ENCODE data around the gene TREM2. TPM values are rescaled to one million over a fixed set of nuclear protein-coding genes. Genes with fewer than 3 reads are reported as not detected.
A peak's percentile ranks its signal among the peaks of the same experiment; 100 is the strongest.

TREM2 gene
- 58.5 TPM for total RNA-seq
- long read RNA-seq, transcript TREM2-202 (5 exons, 1,044 nt): major isoform, 19 of 25 reads
- long read RNA-seq, partial matches to known transcripts: 5 of 25 reads
- long read RNA-seq, other reads (novel, unspliced or antisense): 1 of 25 reads

DNA sequence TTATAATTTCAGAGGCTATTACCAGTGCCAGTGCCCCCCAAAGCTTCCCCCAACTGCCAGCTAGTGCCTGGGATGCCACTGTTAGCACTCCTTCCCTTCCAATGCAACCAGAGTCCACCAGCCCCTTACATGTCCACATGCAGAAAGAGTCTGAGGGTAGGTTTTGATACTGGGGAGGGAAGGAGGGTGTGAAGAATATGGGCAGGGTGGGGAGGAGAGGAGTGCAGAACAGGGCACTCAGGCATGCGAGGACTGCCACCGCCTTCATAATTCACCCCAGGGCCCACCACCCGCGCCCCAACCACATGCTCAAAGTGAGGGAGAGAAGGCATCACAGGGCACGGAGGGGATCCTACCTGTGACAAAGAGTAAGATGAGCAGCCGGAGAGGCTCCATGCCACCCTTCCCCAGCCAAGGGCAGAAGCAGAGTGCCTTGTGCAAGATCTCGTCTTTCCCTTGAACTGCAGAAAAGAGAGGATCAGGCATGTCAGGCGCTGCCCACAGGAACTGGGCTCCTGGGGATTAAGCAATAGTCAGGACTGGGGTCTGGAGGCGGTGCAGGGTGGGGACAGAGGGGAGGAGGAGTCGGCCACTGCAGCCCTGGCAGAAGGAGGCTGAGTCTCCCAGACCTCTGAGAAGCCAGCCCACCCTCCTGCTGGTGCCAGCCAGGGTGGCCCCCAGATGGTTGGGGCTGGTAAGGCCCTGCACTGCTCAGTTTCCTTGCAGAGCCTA lies at the start of gene TREM2:
Gene TREM2, minus strand, starts transcription at position 430 of the 732 bp plus-strand sequence. Its CDS starts 34 bp downstream, at position 396.
- peak within 1 kb of the TSS; percentile 31 for H3K4me3 ChIP-seq
- no peak within 1 kb of the TSS for H3K27ac ChIP-seq
- TF ChIP-seq, protein P1, sequence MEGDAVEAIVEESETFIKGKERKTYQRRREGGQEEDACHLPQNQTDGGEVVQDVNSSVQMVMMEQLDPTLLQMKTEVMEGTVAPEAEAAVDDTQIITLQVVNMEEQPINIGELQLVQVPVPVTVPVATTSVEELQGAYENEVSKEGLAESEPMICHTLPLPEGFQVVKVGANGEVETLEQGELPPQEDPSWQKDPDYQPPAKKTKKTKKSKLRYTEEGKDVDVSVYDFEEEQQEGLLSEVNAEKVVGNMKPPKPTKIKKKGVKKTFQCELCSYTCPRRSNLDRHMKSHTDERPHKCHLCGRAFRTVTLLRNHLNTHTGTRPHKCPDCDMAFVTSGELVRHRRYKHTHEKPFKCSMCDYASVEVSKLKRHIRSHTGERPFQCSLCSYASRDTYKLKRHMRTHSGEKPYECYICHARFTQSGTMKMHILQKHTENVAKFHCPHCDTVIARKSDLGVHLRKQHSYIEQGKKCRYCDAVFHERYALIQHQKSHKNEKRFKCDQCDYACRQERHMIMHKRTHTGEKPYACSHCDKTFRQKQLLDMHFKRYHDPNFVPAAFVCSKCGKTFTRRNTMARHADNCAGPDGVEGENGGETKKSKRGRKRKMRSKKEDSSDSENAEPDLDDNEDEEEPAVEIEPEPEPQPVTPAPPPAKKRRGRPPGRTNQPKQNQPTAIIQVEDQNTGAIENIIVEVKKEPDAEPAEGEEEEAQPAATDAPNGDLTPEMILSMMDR (IDR thresholded peaks at IDR 0.05): no peak
- no peak for DNase-seq
- H3K27me3 ChIP-seq (ENCODE audit: low read depth): peaks cover 7% of the 10 kb centered on the region
- no peaks in the 10 kb centered on the region for H3K9me3 ChIP-seq
- no peaks in the 10 kb centered on the region for H3K36me3 ChIP-seq
- intact Hi-C loops (cut with DNase I): no loop called here
- peak; percentile 34 to 53 for ATAC-seq
- peaks cover 17% of the 10 kb centered on the region for H3K4me1 ChIP-seq

DNA sequence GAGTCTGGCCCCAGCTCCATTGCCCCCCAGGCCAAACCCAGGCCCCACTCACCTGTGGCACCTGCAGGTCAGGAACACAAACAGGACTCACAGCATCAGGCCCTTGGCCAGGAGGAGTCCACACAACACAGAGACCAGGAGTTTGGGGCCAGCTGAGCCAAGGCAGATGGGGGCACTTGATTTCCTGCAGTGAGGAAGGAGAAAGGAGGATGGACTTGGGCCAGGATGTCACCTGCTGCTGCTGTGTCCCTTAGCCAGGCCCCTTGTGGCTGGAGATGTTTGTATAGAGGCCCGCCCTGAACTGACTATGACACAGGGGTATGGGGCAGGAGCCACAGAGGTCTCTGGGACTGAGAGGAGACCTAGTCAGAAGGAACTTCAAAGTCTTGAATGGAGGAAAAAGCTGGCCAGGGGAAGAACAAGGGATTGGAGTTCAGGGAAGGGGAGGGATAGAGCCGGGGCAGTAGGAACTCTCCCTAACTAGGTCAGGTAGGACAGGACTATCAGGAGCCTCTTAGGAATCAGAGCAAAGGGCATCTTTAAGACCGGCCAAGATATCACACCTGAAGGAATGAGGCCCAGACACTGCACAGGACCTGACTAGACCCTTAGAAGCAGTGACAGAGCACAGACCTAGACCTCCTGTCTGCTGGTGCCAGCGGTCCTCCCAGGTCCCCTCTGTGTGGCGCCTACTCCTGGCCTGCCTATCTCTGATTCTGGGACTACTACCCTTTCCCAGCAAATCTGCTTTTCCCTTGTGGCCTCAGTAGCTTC lies 46.8 kb upstream of the TREM2 start:
- intact Hi-C loops (cut with DNase I): no loop called here
- no peaks in the 10 kb centered on the region for H3K9me3 ChIP-seq
- H3K27ac ChIP-seq: no peak overlapping the region
- TF ChIP-seq, protein P1 (IDR thresholded peaks at IDR 0.05): no peak
- H3K36me3 ChIP-seq: no peaks in the 10 kb centered on the region
- DNase-seq (no peak), ATAC-seq (no peak)
- no peaks in the 10 kb centered on the region for H3K27me3 ChIP-seq (ENCODE audit: low read depth)
- H3K4me3 ChIP-seq: no peak overlapping the region
- no peaks in the 10 kb centered on the region for H3K4me1 ChIP-seq

DNA sequence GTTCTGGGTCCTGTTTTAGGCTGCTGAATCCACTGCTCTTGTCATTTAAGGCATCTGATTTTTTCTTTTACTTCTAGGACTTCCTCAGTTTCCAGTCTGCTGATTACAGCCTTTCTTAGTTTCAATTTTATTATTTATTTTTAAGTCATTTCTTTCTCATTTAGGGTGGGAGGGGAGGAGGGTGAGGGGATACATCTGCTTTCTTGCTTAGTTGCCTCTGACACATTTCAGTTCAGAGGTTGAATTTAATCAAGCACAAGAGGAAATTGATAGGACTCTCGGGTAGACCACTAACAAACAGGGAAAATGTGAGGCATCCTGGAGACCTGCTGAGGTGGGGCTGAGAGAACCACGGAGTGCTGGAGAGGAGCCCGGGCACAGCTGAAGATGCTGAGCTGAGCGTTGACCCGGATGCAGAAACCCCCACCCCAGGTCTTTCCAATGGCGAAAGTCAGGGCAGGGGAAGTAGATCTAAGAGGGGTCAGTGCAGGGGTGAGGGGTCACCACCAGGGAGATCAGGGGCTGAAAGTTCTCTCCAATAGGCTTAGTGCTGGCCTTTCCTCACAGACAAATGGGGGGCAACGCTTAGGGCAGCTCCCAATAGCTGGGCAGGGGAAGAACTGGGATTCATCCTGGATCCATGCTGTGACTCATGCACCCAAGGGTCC lies 45.7 kb upstream of the TREM2 start:
- ATAC-seq: no peak
- intact Hi-C loops (cut with DNase I): no loop called here
- no peaks in the 10 kb centered on the region for H3K27me3 ChIP-seq (ENCODE audit: low read depth)

DNA sequence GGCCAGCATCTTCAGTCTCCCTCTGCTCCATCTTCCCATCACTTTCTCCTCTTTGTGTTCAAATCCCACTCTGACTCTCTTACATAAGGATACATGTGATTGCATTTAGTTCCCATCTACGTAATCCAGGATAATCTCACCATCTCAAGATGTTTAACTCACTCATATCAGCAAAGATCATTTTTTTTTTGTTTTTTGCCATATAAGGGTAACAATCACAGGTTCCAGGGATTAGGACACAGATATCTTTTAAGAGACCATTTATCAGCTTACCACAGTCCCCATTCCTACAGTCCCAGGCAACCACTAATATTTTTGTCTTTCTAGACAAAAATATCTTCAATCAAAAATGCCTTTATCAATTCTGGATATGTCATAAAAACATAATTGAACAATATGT lies 41.2 kb upstream of the TREM2 start:
- Histone ChIP-seq H3K4me1 (peaks cover 15% of the 10 kb centered on the region), H3K27ac (no peak overlapping the region), H3K9me3 (no peaks in the 10 kb centered on the region), H3K4me3 (no peak overlapping the region), H3K27me3 (ENCODE audit: low read depth) (no peaks in the 10 kb centered on the region), H3K36me3 (no peaks in the 10 kb centered on the region)
- intact Hi-C loops (cut with DNase I): no loop called here
- DNase-seq (no peak), ATAC-seq (no peak)
- TF ChIP-seq, protein P1 (IDR thresholded peaks at IDR 0.05): no peak

More for the DNA sequence above, 45.7 kb upstream of the TREM2 start:
- Histone ChIP-seq H3K27ac (no peak overlapping the region), H3K4me3 (no peak overlapping the region), H3K36me3 (no peaks in the 10 kb centered on the region), H3K9me3 (no peaks in the 10 kb centered on the region), H3K4me1 (no peaks in the 10 kb centered on the region)
- no peak for DNase-seq
- TF ChIP-seq, protein P1 (IDR thresholded peaks at IDR 0.05): no peak

DNA sequence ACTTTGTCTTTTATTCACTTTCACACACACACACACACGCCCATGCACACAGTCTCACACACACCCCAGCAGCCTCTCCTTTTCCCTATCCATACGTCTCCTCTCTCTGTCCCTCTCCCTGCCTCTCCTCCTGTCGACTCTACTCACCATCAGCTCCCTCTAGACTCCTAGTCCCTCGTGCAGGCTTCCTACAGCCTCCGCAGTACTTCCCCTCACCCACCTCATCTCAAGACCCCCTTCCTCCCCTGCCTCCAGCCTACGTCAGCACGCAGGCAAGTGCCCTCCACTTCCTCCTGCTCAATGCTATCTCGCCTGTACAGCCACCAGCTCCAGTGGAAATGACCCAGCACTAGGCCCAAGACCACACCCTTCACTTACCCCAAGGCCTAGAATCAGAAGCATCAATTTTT lies 38.9 kb upstream of the TREM2 start:
- TF ChIP-seq, protein P1 (IDR thresholded peaks at IDR 0.05): no peak
- Histone ChIP-seq H3K36me3 (no peaks in the 10 kb centered on the region), H3K9me3 (no peaks in the 10 kb centered on the region), H3K27me3 (ENCODE audit: low read depth) (no peaks in the 10 kb centered on the region), H3K27ac (no peak overlapping the region), H3K4me1 (peaks cover 15% of the 10 kb centered on the region), H3K4me3 (no peak overlapping the region)
- ATAC-seq (peak in 1 of 2 donors; percentile 15), DNase-seq (no peak)
- intact Hi-C loops (cut with DNase I): no loop called here

Data from lower lobe of right lung (tissue), 2 donors.